Prostate gland (tissue), 2 donors: ENCODE measurements around the gene RITA1.

Source experiments
- POLR2A ChIP-seq: fragments of 450-650 bp; IDR thresholded peaks from one replicate; pipeline ENCODE4 v1.6.1; 2016; ENCODE audit warnings: antibody characterized with exemption, mild to moderate bottlenecking
- POLR2AphosphoS5 ChIP-seq: sonication (generic); formaldehyde crosslinking; IDR thresholded peaks from one replicate; pipeline ENCODE4 v1.6.1; 2017; ENCODE audit warnings: antibody characterized with exemption
- TF ChIP-seq, protein P1 (sequence below), 4 experiments: fragments of 200-600 bp in 2 of 4; fragments of 450-650 bp in 2 of 4; sonication (generic) in 2 of 4; IDR thresholded peaks; 1 replicate in 3 of 4; 2 replicates in 1 of 4; pipeline ENCODE4 v1.5.1; 2016 to 2019; ENCODE audit warnings: antibody characterized with exemption in 4 of 4, mild to moderate bottlenecking in 2 of 4, moderate library complexity in 2 of 4

DNA sequence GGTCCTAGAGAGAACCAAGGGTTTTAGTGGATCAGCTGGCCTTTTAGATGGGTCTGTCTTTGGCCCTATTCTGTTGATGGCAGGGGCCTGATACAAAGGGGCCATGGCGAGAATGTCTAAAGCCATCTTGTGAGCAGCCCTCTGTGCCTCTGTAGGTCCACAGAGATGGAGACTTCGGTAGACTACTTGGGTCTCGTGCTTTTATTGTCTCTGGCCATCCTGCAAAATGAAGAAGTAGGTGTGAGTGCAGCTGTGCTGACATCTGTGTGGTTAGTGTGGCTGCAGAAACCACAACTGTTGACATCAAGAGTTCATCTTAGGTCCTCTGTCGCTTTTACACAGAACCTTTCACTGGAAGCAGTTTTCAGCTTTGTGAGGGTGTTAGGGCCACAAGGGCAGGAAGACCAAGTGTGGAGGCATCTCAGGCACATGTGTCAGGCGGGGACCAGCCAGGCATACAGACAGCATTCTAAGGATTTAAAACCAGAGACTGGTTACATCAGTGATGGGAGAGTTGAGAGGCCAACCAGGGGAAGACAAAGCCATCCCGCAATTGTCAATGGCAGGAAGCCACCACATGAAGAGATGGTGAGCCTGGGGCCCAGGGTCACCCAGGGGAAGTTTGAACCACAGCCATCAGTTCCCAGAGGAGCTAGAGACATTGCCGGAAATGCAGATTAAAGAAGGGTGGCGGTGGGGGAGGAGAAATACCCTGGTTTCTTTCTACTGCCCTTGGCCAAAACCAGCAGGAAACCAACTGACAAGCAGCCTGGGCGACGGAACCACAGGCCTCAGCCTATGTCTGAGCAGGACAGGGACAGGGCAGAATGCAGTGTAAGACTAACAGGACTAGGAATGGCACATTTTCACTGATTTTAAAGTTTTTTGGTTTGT is 22.8 kb downstream of the RITA1 start:
- TF ChIP-seq POLR2A (no peak), POLR2AphosphoS5 (no peak)
- TF ChIP-seq, protein P1, sequence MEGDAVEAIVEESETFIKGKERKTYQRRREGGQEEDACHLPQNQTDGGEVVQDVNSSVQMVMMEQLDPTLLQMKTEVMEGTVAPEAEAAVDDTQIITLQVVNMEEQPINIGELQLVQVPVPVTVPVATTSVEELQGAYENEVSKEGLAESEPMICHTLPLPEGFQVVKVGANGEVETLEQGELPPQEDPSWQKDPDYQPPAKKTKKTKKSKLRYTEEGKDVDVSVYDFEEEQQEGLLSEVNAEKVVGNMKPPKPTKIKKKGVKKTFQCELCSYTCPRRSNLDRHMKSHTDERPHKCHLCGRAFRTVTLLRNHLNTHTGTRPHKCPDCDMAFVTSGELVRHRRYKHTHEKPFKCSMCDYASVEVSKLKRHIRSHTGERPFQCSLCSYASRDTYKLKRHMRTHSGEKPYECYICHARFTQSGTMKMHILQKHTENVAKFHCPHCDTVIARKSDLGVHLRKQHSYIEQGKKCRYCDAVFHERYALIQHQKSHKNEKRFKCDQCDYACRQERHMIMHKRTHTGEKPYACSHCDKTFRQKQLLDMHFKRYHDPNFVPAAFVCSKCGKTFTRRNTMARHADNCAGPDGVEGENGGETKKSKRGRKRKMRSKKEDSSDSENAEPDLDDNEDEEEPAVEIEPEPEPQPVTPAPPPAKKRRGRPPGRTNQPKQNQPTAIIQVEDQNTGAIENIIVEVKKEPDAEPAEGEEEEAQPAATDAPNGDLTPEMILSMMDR (IDR thresholded peaks at IDR 0.05) = no peak
